Ascending aorta (tissue), 2 donors: ENCODE data around the gene PHLDA1. TPM values are rescaled to one million over a fixed set of nuclear protein-coding genes. Genes with fewer than 3 reads are reported as not detected.
A peak's percentile ranks its signal among the peaks of the same experiment; 100 is the strongest.

Experiments used
- DNase-seq, 2 donors: peaks; one replicate each; pipeline ENCODE4 v3.0.0-alpha.2; 2019; ENCODE audit warnings: low spot score in 2 of 2
- H3K27ac ChIP-seq, 2 donors: fragments of 200-600 bp; sonication (generic); one replicate each; pipeline ENCODE4 v1.5.1; 2016 to 2017; ENCODE audit warnings: mild to moderate bottlenecking in 1 of 2
- H3K27me3 ChIP-seq: fragments of 200-600 bp; sonication (generic); one replicate; pipeline ENCODE4 v1.5.1; 2017
- H3K36me3 ChIP-seq, 2 donors: fragments of 200-600 bp; sonication (generic); one replicate each; pipeline ENCODE4 v1.5.1; 2016
- H3K4me1 ChIP-seq, 2 donors: fragments of 200-600 bp; sonication (generic); one replicate each; pipeline ENCODE4 v1.5.1; 2016 to 2017; ENCODE audit warnings: mild to moderate bottlenecking in 1 of 2
- H3K4me3 ChIP-seq, 2 donors: fragments of 200-600 bp; sonication (generic); one replicate each; pipeline ENCODE4 v1.5.1; 2016 to 2017; ENCODE audit warnings: mild to moderate bottlenecking in 1 of 2
- H3K9me3 ChIP-seq, 2 donors: fragments of 200-600 bp; sonication (generic); one replicate each; pipeline ENCODE4 v1.5.1; 2016
- intact Hi-C: fragments of 100-400 bp; cut with DNase I; formaldehyde crosslinking; loops from one replicate; pipeline ENCODE4 v1.15.1; 2023
- total RNA-seq: library from RNA; depleted of rRNA; stranded (reverse); fragments of >200 nt; gene quantifications from one replicate; pipeline ENCODE4 v1.1.0, GENCODE V29; 2016
- TF ChIP-seq, protein P1 (sequence below), 3 experiments: fragments of 200-600 bp in 2 of 3; fragments of 450-650 bp in 1 of 3; sonication (generic) in 2 of 3; IDR thresholded peaks; one replicate each; pipeline ENCODE4 v1.5.1; 2016 to 2019; ENCODE audit warnings: antibody characterized with exemption in 3 of 3, mild to moderate bottlenecking in 1 of 3, moderate library complexity in 1 of 3

The PHLDA1 gene
- total RNA-seq, 1 donor from 2014 or later = 11.8 TPM

DNA sequence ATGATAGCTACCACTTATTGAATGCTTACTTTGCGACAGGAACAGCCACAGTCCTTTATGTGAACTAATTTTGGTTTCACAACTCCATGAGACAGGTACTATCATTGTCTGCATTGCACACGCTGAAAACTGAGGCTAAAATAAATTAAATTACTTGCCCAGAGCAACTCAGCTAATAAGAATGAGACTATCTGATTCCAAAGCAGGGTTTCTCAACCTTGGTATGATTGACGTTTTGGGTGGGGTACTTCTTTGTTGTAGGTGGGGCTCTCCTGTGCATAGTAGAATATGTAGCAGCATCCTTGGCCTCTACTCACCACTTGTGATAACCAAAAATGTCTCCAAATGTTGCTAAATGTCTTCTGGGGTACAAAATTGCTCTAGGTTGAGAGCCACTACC lies 9.1 kb downstream of the PHLDA1 start:
- Histone ChIP-seq H3K4me1 (peaks cover 0 to 2% of the 10 kb centered on the region in 2 donors), H3K27ac (no peak overlapping the region), H3K9me3 (no peaks in the 10 kb centered on the region), H3K27me3 (no peaks in the 10 kb centered on the region), H3K4me3 (no peak overlapping the region), H3K36me3 (no peaks in the 10 kb centered on the region)
- DNase-seq = no peak
- TF ChIP-seq, protein P1, sequence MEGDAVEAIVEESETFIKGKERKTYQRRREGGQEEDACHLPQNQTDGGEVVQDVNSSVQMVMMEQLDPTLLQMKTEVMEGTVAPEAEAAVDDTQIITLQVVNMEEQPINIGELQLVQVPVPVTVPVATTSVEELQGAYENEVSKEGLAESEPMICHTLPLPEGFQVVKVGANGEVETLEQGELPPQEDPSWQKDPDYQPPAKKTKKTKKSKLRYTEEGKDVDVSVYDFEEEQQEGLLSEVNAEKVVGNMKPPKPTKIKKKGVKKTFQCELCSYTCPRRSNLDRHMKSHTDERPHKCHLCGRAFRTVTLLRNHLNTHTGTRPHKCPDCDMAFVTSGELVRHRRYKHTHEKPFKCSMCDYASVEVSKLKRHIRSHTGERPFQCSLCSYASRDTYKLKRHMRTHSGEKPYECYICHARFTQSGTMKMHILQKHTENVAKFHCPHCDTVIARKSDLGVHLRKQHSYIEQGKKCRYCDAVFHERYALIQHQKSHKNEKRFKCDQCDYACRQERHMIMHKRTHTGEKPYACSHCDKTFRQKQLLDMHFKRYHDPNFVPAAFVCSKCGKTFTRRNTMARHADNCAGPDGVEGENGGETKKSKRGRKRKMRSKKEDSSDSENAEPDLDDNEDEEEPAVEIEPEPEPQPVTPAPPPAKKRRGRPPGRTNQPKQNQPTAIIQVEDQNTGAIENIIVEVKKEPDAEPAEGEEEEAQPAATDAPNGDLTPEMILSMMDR (IDR thresholded peaks at IDR 0.05) = no peak
- intact Hi-C loops = no loop called here

DNA sequence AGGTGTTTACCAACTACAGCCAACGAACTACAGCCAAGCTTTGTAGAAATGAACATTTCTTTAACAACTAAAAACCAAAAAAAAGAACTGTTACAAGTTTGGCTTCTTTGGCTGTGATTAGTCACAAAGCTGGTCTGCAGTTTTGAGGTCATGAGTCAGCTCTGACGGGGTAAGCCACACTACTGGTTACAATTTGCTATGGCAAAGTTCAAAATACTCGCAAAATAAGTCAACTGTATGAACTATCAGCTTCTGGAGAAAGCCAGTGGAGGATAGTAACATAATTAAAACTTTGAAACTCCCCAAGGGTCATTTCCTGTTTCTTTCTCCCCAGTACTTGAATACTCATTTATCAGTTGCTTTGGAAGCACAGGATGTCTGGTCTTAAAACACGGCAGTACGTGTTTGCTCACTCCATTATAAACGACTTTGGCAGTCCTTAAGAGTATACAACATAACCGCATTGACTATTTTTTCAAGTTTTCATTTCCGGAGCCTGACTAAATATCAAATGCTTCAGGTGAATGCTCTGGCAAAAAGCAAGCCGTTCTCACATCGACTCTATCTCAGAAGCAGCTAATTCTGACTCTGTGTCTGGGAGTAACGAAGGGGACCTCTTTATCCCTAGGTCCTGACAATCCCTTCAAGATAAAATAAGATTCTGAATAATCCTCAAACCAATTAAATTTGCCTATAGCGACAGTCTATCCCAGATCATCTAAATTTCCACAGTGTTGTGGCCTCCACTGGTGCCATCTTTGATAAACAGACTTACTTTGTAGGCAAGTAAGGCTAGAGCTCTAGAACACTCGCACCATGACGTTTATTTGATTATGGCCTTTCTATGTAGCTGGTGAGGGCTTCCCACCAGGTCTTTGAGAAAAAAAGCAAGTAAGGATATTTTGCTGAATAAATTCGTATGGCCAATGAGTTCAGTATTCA lies 10.6 kb downstream of the PHLDA1 start:
- Histone ChIP-seq H3K27me3 (no peaks in the 10 kb centered on the region), H3K4me3 (no peak overlapping the region), H3K27ac (peak overlapping the region in 1 of 2 donors; percentile 9), H3K4me1 (peaks cover 0 to 2% of the 10 kb centered on the region in 2 donors), H3K36me3 (no peaks in the 10 kb centered on the region), H3K9me3 (no peaks in the 10 kb centered on the region)
- TF ChIP-seq, protein P1 (IDR thresholded peaks at IDR 0.05) = no peak
- DNase-seq = no peak
- intact Hi-C loops = no loop called here

DNA sequence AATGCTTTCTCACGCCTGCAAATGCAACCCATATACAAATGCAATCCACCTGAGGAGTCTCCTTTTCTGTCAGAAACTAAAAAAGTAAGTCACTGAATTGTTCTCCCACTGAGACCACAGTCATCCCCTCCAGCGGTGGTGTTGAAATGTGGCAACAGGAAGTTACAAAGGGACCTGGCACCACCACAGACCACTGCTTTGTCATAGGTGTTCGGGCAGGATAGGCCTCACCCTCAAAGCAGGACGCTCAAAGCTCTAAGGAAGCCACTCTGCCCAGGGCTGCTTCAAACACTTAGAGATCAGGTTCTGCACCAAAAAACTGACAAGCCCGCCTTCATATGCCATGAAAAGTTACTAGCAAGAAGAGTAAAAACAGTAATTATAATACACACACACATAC lies 11.3 kb downstream of the PHLDA1 start:
- DNase-seq = peak in 1 of 2 donors; percentile 79
- Histone ChIP-seq H3K9me3 (no peaks in the 10 kb centered on the region), H3K27ac (no peak overlapping the region), H3K4me3 (no peak overlapping the region), H3K4me1 (peaks cover 0 to 2% of the 10 kb centered on the region in 2 donors), H3K27me3 (no peaks in the 10 kb centered on the region), H3K36me3 (no peaks in the 10 kb centered on the region)
- intact Hi-C loops = no loop called here
- TF ChIP-seq, protein P1 (IDR thresholded peaks at IDR 0.05) = no peak

DNA sequence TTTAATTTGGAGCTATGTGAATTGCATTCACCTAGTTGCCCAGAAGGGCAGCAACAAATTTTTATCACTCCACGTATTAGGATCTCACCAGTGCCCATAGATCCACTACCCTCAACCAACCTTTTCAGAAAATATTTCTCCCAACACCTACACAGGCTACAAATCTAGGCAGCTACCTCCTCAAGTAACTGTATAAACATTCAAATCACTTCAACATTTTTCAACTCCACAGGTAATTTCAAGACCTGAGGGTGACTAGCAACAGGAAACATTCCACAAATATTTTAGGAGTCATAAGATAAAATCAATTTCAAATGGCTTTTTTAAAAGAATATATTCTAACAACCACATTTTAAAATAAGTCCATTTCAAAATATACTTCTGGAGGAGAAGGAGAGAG lies 12.9 kb downstream of the PHLDA1 start:
- H3K4me3 ChIP-seq = no peak overlapping the region
- H3K36me3 ChIP-seq = no peaks in the 10 kb centered on the region
- H3K9me3 ChIP-seq = no peaks in the 10 kb centered on the region
- TF ChIP-seq, protein P1 (IDR thresholded peaks at IDR 0.05) = no peak
- no peak overlapping the region for H3K27ac ChIP-seq
- DNase-seq = no peak
- no peaks in the 10 kb centered on the region for H3K4me1 ChIP-seq
- no peaks in the 10 kb centered on the region for H3K27me3 ChIP-seq
- intact Hi-C loops = no loop called here

DNA sequence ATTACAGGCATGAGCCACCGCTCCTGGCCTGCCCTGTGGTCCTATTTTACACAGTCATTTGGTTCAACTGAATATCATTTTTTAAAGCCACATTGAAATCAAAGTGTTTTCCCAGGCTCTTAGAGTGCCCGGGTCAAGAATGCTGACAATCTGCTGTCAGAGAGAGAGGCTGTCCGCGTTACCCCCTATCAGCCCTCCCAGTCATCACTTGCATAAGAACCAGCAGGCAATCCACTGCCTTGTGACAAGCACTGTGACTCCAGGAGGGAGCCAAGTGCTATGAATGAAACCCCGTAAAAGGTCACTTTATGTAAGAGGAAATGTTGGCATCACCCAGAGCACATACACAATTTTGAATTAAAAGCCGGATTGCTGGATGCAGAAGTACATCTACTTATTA lies 13.5 kb downstream of the PHLDA1 start:
- H3K9me3 ChIP-seq = no peaks in the 10 kb centered on the region
- TF ChIP-seq, protein P1 (IDR thresholded peaks at IDR 0.05) = no peak
- DNase-seq = no peak
- H3K27ac ChIP-seq = no peak overlapping the region
- no peaks in the 10 kb centered on the region for H3K27me3 ChIP-seq
- intact Hi-C loops = no loop called here
- no peaks in the 10 kb centered on the region for H3K4me1 ChIP-seq
- no peak overlapping the region for H3K4me3 ChIP-seq
- H3K36me3 ChIP-seq = no peaks in the 10 kb centered on the region
